NCI-H1694 treated with DMSO at 0.1 percent for 48 hours (cell line): ENCODE measurements around the gene GABPB2.
A peak's percentile ranks its signal among the peaks of the same experiment; 100 is the strongest.
"Not testable (repeated sequence)": the region's sequence is repeated elsewhere in the genome, so short reads cannot be mapped to it uniquely, and the experiment has no call there.

Source experiments
- DNase-seq: peaks from one replicate; lab custom pipeline; 2025; lab: John Stamatoyannopoulos, UW

The GABPB2 gene

GRCh38 chr1:151060007-151060656 lies 10.4 kb upstream of the GABPB2 start, which contains the start of gene MLLT11:
MLLT11 (plus strand) TSS chr1:151060397; CDS start chr1:151067225, 6,828 bp downstream.
- peak; percentile 90 for DNase-seq

GRCh38 chr1:151060657-151061421 lies 9.7 kb upstream of the GABPB2 start:
- DNase-seq, result peak; percentile 59

GRCh38 chr1:151061704-151062103 lies 8.9 kb upstream of the GABPB2 start:
- peak; percentile 26 for DNase-seq

- no peak for DNase-seq
These were observed 7.7 kb upstream of the GABPB2 start for GRCh38 chr1:151062741-151063371.

GRCh38 chr1:151065089-151065645 lies 5.4 kb upstream of the GABPB2 start:
- no peak for DNase-seq

GRCh38 chr1:151067185-151067584 lies 3.4 kb upstream of the GABPB2 start:
- DNase-seq, result no peak

- no peak for DNase-seq
These were observed 1.5 kb upstream of the GABPB2 start for GRCh38 chr1:151069103-151069486.

GRCh38 chr1:151072224-151072623 lies 1.7 kb downstream of the GABPB2 start:
- DNase-seq, result no peak

- no peak for DNase-seq
These were observed 15.5 kb downstream of the GABPB2 start for GRCh38 chr1:151085953-151086559.

GRCh38 chr1:151097426-151097825 lies 26.9 kb downstream of the GABPB2 start:
- not testable (repeated sequence) for DNase-seq

- DNase-seq, result no peak
These were observed 27.6 kb downstream of the GABPB2 start for GRCh38 chr1:151098126-151098525.

- no peak for DNase-seq
These were observed 34.1 kb downstream of the GABPB2 start for GRCh38 chr1:151104630-151105029.

- DNase-seq, result no peak
These were observed 36.3 kb downstream of the GABPB2 start for GRCh38 chr1:151106894-151107293.

GRCh38 chr1:151108331-151108730 lies 37.8 kb downstream of the GABPB2 start:
- DNase-seq, result no peak

GRCh38 chr1:151113877-151114276 lies 43.3 kb downstream of the GABPB2 start:
- no peak for DNase-seq

GRCh38 chr1:151124763-151125403 lies 54.3 kb downstream of the GABPB2 start:
- DNase-seq, result no peak

- DNase-seq, result no peak
These were observed 58.2 kb downstream of the GABPB2 start for GRCh38 chr1:151128800-151129199.

GRCh38 chr1:151130987-151131586 lies 60.5 kb downstream of the GABPB2 start:
- no peak for DNase-seq

- DNase-seq, result no peak
These were observed 61.3 kb downstream of the GABPB2 start for GRCh38 chr1:151131701-151132334.

- DNase-seq, result no peak
These were observed 61.9 kb downstream of the GABPB2 start for GRCh38 chr1:151132335-151133017.
